Uterus (tissue), 2 donors: ENCODE data around the gene NAE1.

Experiments used
- CTCF ChIP-seq, 4 experiments: fragments of 200-600 bp in 2 of 4; fragments of 450-650 bp in 2 of 4; sonication (generic) in 2 of 4; IDR thresholded peaks; one replicate each; pipeline ENCODE4 v1.5.1; 2016 to 2019; ENCODE audit warnings: antibody characterized with exemption in 4 of 4, mild to moderate bottlenecking in 2 of 4, moderate library complexity in 1 of 4
- POLR2A ChIP-seq, 2 donors: fragments of 450-650 bp; IDR thresholded peaks; one replicate each; pipeline ENCODE4 v1.6.1; 2016; ENCODE audit warnings: antibody characterized with exemption in 2 of 2, mild to moderate bottlenecking in 1 of 2, moderate library complexity in 1 of 2

- TF ChIP-seq CTCF (IDR thresholded peaks at IDR 0.05): peak; percentile 93 to 99 (median 98)
- TF ChIP-seq POLR2A (IDR thresholded peaks at IDR 0.05): peak; percentile 87 to 94
These were observed at the start of gene NAE1 for GRCh38 chr16:66830422-66831404.
